Measurements from ENCODE around the gene ULK1. TPM values are rescaled to one million over a fixed set of nuclear protein-coding genes. Genes with fewer than 3 reads are reported as not detected.
"Not testable (repeated sequence)": the region's sequence is repeated elsewhere in the genome, so short reads cannot be mapped to it uniquely, and the experiment has no call there.

The ULK1 gene
- total RNA-seq, 1 donor from 2014 or later = 69.3 TPM

DNA sequence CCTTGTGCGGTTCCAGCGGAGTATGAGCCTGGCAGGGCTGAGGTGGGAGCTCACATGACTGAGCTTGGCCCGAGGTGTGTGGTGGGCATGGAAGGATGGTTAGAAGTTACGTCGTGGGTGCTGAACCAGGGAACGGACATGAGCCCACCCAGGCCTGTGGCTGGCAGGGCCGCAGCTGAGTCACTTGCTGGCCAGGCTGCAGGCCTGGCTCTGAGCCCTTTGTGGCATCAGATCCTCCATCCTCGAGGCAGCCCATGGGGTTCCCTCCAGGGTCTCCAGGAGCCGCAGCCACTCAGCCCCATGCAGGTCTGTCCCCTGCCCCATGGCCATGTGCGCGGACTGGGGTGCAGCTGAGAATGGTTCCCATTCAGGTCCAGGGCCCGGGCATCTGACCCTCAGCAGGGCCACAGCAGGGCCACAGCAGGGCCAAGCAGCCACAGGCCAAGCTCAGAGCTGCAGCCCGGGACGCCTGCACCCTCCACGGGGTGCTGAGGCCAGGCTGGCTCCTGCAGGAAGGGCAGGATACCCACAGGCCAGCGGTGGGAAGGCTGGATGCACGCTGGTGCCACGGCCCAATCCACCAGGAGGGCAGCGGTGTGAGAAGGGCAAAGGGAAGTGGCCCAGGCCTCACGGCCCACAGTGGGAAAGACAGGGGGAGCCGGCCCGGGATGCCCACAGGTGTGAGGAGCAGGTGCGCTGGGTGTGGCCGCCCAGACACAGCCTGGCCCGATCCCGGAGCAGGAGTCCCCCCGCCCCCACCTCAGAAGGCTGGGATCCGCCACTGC is 26.3 kb upstream of the ULK1 start:
- no peak for DNase-seq (ENCODE audit: low read depth, low spot score)
- Mint-ChIP-seq H3K4me1 (peaks cover 8% of the 10 kb centered on the region), H3K27ac (ENCODE audit: unreplicated experiment) (no peak overlapping the region), H3K36me3 (ENCODE audit: low read depth) (no peaks in the 10 kb centered on the region), H3K9me3 (no peaks in the 10 kb centered on the region), H3K4me3 (no peak overlapping the region), H3K27me3 (ENCODE audit: low read depth) (no peaks in the 10 kb centered on the region)
- no peak for TF ChIP-seq CTCF (conservative IDR thresholded peaks at IDR 0.05)

GRCh38 chr12:131869871-131870418 is 24.5 kb upstream of the ULK1 start:
- Mint-ChIP-seq H3K36me3 (ENCODE audit: low read depth) (no peaks in the 10 kb centered on the region), H3K9me3 (no peaks in the 10 kb centered on the region), H3K27ac (ENCODE audit: unreplicated experiment) (no peak overlapping the region), H3K4me1 (peaks cover 3% of the 10 kb centered on the region), H3K4me3 (no peak overlapping the region), H3K27me3 (ENCODE audit: low read depth) (no peaks in the 10 kb centered on the region)
- DNase-seq (ENCODE audit: low read depth, low spot score) = no peak
- TF ChIP-seq CTCF (conservative IDR thresholded peaks at IDR 0.05) = no peak

- DNase-seq (ENCODE audit: low read depth, low spot score) = no peak
- no peak overlapping the region for H3K27ac Mint-ChIP-seq (ENCODE audit: unreplicated experiment)
- H3K4me1 Mint-ChIP-seq = peaks cover 3% of the 10 kb centered on the region
- no peak for TF ChIP-seq CTCF (conservative IDR thresholded peaks at IDR 0.05)
- H3K27me3 Mint-ChIP-seq (ENCODE audit: low read depth) = no peaks in the 10 kb centered on the region
- peaks cover 2% of the 10 kb centered on the region for H3K9me3 Mint-ChIP-seq
- H3K4me3 Mint-ChIP-seq = no peak overlapping the region
- no peaks in the 10 kb centered on the region for H3K36me3 Mint-ChIP-seq (ENCODE audit: low read depth)
These were observed 22.7 kb upstream of the ULK1 start for GRCh38 chr12:131871677-131872076.

GRCh38 chr12:131872154-131873051 is 22.0 kb upstream of the ULK1 start:
- TF ChIP-seq CTCF (conservative IDR thresholded peaks at IDR 0.05) = no peak
- no peak overlapping the region for H3K4me3 Mint-ChIP-seq

DNA sequence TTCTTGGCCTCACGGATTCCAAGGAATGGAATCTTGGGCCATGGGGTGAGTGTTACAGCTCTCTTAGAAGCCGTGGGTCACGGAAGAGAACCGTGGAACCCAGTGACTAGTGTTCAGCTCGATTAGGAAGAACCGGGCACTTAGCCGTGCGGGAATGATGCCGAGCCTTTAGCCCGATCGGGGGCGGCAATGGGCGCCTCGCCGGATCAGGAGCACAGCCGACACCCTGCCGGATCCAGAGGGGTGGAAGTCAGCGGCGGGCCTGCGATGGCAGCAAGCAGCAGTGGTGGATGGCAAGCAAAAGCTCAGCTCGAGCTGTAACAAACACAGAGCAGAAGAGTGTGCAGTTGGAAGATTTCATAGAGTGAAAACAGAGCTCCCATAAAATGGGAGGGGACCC is 21.1 kb upstream of the ULK1 start:
- Mint-ChIP-seq H3K4me3 (no peak overlapping the region), H3K9me3 (peaks cover 2% of the 10 kb centered on the region), H3K27ac (ENCODE audit: unreplicated experiment) (peak overlapping the region; percentile 22), H3K4me1 (peaks cover 9% of the 10 kb centered on the region), H3K36me3 (ENCODE audit: low read depth) (no peaks in the 10 kb centered on the region), H3K27me3 (ENCODE audit: low read depth) (peaks cover 6% of the 10 kb centered on the region)
- no peak for DNase-seq (ENCODE audit: low read depth, low spot score)
- TF ChIP-seq CTCF (conservative IDR thresholded peaks at IDR 0.05) = no peak

More at GRCh38 chr12:131872154-131873051, 22.0 kb upstream of the ULK1 start:
- no peak for DNase-seq (ENCODE audit: low read depth, low spot score)
- Mint-ChIP-seq H3K27me3 (ENCODE audit: low read depth) (peaks cover under 1% of the 10 kb centered on the region), H3K9me3 (peaks cover 2% of the 10 kb centered on the region), H3K36me3 (ENCODE audit: low read depth) (no peaks in the 10 kb centered on the region), H3K27ac (ENCODE audit: unreplicated experiment) (no peak overlapping the region), H3K4me1 (peaks cover 3% of the 10 kb centered on the region)

DNA sequence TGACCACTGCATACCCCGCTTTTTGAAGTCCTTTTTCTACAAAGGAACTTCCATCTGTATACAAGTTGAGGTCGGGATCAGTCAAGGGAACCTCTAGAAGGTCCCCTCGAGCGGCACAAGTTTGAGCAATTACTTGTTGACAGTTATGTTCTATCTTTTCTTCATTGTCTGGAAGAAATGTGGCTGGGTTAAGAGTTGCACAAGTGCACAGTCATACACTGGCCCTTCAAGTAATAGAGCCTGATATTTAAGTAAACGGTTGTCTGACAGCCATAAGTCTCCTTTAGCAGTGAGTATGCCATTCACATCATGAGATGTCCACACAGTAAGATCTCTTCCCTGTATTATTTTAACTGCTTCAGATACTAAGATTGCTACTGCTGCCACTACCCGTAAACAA is 19.4 kb upstream of the ULK1 start:
- not testable (repeated sequence) for H3K9me3 Mint-ChIP-seq; H3K4me3 Mint-ChIP-seq; H3K27ac Mint-ChIP-seq (ENCODE audit: unreplicated experiment); DNase-seq (ENCODE audit: low read depth, low spot score); H3K36me3 Mint-ChIP-seq (ENCODE audit: low read depth); H3K27me3 Mint-ChIP-seq (ENCODE audit: low read depth)
- peaks cover 15% of the 10 kb centered on the region for H3K4me1 Mint-ChIP-seq

DNA sequence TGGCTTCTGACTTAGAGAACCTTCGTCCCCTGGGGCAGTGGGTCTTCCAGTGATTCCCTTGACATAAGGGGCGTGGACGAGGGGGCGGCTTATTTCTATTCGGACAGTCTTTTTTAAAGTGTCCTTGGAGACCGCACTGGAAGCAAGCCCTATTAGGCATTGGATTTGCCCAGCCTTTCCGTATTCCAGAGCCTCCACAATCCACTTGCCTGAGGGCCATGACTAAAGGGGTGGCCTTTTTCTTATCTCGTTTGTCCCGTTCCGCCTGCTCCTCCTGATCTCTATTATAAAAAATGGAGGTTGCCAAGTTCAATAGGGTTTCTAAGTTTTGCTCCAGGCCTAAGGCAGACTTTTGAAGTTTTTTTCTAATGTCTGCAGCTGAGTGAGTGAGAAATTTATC is 17.2 kb upstream of the ULK1 start:
- not testable (repeated sequence) for DNase-seq (ENCODE audit: low read depth, low spot score); H3K27me3 Mint-ChIP-seq (ENCODE audit: low read depth); H3K36me3 Mint-ChIP-seq (ENCODE audit: low read depth); H3K9me3 Mint-ChIP-seq; H3K4me3 Mint-ChIP-seq; H3K27ac Mint-ChIP-seq (ENCODE audit: unreplicated experiment)
- H3K4me1 Mint-ChIP-seq = peaks cover 14% of the 10 kb centered on the region

DNA sequence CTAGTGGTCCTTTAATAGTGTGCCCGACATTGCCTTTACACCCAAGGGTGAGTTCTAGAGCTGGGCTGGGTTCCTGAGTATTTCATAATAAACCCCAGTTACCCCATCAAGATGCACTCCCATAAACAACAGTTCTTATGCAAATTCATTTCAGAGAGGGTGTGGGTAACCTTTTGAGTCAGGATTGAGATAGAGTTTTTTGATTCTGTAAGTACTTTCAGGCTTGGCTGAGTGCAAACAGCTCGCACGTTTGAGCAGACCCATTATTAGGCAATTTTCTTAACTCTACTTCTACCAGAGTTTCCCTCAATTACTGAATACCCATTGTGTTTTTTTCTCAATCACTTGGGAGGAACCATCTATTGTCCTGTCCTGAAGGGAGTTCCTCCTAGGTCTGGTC is 16.0 kb upstream of the ULK1 start:
- H3K27me3 Mint-ChIP-seq (ENCODE audit: low read depth); H3K27ac Mint-ChIP-seq (ENCODE audit: unreplicated experiment); DNase-seq (ENCODE audit: low read depth, low spot score); H3K36me3 Mint-ChIP-seq (ENCODE audit: low read depth); H3K4me3 Mint-ChIP-seq; H3K9me3 Mint-ChIP-seq: not testable (repeated sequence)
- H3K4me1 Mint-ChIP-seq = peaks cover 14% of the 10 kb centered on the region
